Right lobe of liver (tissue), 4 donors: ENCODE results near the gene LYZL2.
"Not testable (repeated sequence)": the region's sequence is repeated elsewhere in the genome, so short reads cannot be mapped to it uniquely, and the experiment has no call there.

ENCODE experiments used
- CTCF ChIP-seq, 4 donors: fragments of 200-600 bp in 3 of 4; fragments of 450-650 bp in 1 of 4; IDR thresholded peaks; one replicate each; pipeline versions ENCODE4 v1.5.1 to v1.8.0; 2016 to 2022; ENCODE audit warnings: antibody characterized with exemption in 4 of 4, mild to moderate bottlenecking in 2 of 4
- POLR2A ChIP-seq: fragments of 450-650 bp; IDR thresholded peaks from one replicate; pipeline ENCODE4 v1.6.1; 2017; ENCODE audit warnings: antibody characterized with exemption, mild to moderate bottlenecking
- donor health status: DM: no; HTN: no; CAD: no.
- donor health status: DM: no; HTN: no; CAD: no.
- donor health status: DM: no; HTN: yes; CAD: no.

DNA sequence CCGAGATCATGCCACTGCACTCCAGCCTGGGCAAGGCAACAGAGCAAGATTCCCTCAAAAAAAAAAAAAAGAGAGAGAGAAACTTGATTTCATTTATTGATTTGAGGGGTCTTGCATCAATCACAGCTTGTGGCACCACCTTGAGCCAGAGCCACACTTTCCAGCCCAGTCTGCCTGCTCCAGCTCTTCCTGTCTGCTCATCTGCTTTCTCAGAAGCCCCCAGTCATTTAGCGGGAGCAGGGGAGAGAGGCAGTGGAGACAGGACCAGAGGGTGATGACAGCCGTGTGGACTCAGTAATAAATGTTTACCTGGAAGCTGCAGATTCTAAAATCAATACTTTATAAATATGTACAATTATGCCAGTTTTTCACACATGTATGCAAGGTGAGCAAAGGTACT, 30.8 kb upstream of the LYZL2 start:
- TF ChIP-seq CTCF (IDR thresholded peaks at IDR 0.05); POLR2A: not testable (repeated sequence)
